Measurements from ENCODE around the gene CMIP.
A peak's percentile ranks its signal among the peaks of the same experiment; 100 is the strongest.

Gene CMIP

DNA sequence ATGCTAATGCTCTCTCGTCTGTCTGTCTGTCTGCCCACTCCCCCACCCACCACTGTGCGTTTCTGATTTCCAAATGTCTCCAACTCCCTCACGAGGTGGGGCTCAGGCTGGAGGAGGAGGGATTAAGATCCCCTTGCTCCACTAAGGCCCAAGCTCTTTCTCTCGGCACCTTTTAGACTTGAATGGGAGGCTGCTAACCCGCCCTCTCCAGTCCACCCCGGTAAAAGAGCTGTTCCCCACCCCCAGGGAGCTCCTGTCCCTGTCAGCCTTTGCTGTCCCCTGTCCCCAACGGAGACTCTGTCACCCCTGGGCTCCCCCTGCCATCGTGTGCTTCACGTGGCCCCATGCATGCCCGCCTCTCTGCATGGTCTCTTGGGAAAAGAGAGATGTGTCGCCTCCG lies 266.0 kb downstream of the CMIP start:
- DNase-seq (ENCODE audit: low read depth in 2 of 2, low spot score in 1 of 2) = no peak

GRCh38 chr16:81711657-81712319 lies 267.2 kb downstream of the CMIP start:
- no peak for DNase-seq (ENCODE audit: low read depth in 2 of 2, low spot score in 1 of 2)

DNA sequence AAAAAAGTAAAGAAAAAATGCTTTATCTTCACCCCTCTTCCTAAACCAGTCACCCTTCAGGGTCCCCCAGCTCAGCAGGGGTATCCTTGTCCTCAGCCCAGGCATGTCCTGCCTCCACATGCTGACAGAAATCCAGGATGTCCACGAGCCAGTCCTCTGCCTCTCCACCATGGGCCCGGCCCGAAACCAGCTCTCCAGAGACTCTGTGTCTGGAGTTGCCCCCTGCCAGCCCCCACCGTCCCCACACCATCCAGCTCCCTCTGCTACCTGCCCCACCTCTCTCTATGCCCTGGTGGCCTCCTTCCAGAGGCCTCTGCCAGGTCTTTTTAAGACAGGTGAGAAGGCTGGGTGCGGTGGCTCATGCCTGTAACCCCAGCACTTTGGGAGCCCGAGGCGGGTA lies 268.1 kb downstream of the CMIP start:
- DNase-seq (ENCODE audit: low read depth in 2 of 2, low spot score in 1 of 2) = no peak

DNA sequence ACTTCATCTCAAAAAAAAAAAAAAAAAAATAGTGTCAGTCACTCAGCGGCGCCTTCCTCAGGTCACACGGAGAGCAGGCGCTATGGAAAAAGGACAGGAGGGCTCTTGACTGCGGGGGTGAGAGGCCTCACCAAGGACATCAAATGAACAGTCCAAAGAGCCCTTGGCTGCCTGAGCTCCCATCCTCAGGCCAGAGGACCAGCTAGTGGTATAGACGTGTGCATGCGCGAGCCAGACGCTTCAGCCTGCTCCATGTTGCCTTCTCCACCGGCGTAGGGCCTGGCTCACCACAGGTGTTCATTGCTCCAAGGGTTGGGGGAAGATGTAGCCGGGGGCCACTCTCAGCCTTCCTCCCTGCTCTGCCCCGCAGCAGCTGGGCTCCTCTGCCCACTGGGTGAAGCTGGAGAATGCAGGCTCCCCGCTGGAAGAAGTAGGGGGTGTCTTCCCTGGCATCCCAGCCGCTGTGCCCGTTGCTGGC lies 268.7 kb downstream of the CMIP start:
- no peak for DNase-seq (ENCODE audit: low read depth in 2 of 2, low spot score in 1 of 2)

- no peak for DNase-seq (ENCODE audit: low read depth in 2 of 2, low spot score in 1 of 2)
Observed at GRCh38 chr16:81713796-81714195, 269.2 kb downstream of the CMIP start.

DNA sequence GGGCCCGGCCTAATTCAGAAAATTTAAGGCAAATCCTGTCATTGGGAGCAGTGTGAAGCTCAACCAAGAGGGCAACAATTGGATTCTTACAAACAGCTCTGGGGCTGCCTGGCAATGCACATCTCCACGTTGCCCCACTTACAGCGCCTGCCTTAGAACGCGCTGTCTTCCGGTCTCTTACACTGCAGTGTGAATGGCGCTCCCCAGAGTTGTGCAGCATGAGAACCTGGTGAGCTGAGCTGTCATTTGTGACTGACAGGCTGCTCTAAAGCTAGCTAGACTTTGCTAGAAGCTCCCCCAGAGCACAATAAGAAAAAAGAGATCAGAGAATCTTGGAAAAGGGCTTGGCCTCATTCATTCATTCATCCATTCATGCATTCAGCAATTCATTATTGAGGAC lies 270.0 kb downstream of the CMIP start:
- DNase-seq (ENCODE audit: low read depth in 2 of 2, low spot score in 1 of 2) = no peak

DNA sequence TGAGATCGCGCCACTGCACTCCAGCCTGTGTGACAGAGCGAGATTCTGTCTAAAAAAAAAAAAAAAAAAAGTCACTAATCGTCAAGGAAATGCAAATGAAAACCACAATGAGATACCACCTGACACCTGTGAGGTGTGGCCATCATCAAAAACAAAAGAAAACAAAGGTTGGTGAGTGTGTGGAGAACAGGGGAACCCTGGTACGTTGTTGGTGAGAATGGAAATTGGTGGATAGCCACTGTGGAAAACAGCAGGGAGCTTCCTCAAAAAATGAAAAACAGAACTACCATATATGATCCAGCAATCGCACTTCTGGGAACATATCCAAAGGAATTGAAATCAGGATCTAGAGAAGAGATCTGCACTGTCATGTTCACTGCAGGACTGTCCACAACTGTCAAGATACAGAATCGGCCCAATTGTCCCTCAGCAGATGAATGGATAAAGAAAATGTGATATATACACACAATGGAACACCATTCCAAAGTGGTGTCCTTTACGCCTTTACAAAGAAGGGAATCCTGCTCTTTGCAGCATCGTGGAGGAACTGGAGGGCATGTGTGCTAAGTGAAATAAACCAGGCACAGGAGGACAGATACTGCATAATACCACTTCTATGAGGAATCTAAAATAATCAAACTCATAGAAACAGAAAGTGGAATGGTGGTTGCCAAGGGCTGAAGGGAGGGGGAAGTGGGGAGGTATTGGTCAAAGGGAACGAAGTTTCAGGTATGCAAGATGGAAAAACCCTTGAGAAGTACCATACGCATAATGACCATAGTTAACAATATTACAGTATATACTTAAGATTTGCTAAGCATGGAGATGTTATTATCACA lies 271.0 kb downstream of the CMIP start:
- no peak for DNase-seq (ENCODE audit: low read depth in 2 of 2, low spot score in 1 of 2)

GRCh38 chr16:81716478-81717225 lies 272.0 kb downstream of the CMIP start:
- DNase-seq (ENCODE audit: low read depth in 2 of 2, low spot score in 1 of 2) = no peak

DNA sequence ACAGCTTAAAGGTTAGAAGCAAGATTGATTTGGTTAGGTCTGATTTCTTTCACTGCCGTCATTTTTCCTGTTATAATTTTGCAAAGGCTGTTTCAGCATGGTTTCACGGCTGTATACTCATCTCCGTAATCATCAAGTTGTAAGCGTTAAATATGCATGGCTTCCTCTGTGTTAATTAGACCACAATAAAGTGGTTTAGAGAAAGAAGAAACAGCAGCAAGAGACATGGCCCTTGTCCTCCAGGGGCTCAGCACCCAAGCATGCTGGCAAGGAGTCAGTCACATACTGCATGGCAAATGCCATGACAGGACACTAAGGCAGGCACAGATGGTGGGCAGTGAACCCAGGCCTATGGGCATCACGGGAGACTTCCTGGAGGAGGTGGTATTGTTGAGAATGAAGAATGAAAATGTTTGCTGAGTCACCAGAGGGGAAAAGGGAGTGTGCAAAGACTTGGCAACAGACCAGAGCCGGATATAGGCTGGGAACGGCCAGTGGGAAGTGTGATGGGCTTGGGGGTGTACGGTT lies 273.1 kb downstream of the CMIP start:
- no peak for DNase-seq (ENCODE audit: low read depth in 2 of 2, low spot score in 1 of 2)

GRCh38 chr16:81718637-81719036 lies 274.0 kb downstream of the CMIP start:
- DNase-seq (ENCODE audit: low read depth in 2 of 2, low spot score in 1 of 2) = no peak

- no peak for DNase-seq (ENCODE audit: low read depth in 2 of 2, low spot score in 1 of 2)
Observed at GRCh38 chr16:81719993-81720392, 275.4 kb downstream of the CMIP start.

DNA sequence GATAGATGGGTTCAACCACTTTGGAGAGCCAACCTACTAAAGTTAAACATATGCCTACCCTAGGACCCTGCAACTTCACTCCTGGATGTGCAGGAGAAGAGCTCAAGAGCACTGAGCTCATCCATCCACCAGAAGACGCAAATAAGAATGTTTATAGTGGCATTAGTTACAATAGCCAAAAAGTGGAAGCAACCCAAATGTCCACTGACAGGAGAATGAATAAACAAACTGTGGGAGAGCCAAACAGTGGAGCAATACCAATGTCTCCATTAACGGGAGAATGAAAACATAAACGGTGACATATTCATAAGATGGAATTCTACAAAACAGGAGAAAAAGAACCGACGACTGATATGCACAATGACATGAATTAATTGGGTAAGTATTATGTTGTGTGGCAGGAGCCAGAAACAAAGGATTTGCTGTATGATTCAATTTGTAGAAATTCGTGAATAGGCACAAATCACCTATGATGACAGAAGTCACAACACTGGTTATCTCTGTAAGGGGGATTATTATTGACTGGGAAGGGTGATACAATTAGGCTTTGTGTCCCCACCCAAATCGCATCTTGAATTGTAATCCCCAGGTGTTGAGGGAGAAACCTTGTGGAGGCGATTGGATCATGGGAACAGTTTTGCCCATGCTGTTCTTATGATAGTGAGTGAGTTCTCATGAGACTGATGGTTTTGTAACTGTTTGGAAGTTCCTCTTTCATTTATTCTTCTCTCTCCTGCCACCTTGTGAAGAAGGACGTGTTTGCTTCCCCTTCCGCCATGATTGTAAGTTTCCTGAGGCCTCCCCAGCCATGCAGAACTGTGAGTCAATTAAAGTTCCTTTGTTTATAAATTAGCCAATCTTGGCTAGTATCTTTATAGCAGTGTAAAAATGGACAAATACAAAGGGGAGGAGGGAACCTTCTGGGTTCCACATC lies 276.6 kb downstream of the CMIP start:
- DNase-seq (ENCODE audit: low read depth in 2 of 2, low spot score in 1 of 2) = no peak

GRCh38 chr16:81723098-81723723 lies 278.6 kb downstream of the CMIP start:
- DNase-seq (ENCODE audit: low read depth in 2 of 2, low spot score in 1 of 2) = no peak

GRCh38 chr16:81728435-81728834 lies 283.8 kb downstream of the CMIP start:
- DNase-seq (ENCODE audit: low read depth in 2 of 2, low spot score in 1 of 2) = no peak

- DNase-seq (ENCODE audit: low read depth in 2 of 2, low spot score in 1 of 2) = no peak
Observed at GRCh38 chr16:81729451-81729850, 284.8 kb downstream of the CMIP start.

DNA sequence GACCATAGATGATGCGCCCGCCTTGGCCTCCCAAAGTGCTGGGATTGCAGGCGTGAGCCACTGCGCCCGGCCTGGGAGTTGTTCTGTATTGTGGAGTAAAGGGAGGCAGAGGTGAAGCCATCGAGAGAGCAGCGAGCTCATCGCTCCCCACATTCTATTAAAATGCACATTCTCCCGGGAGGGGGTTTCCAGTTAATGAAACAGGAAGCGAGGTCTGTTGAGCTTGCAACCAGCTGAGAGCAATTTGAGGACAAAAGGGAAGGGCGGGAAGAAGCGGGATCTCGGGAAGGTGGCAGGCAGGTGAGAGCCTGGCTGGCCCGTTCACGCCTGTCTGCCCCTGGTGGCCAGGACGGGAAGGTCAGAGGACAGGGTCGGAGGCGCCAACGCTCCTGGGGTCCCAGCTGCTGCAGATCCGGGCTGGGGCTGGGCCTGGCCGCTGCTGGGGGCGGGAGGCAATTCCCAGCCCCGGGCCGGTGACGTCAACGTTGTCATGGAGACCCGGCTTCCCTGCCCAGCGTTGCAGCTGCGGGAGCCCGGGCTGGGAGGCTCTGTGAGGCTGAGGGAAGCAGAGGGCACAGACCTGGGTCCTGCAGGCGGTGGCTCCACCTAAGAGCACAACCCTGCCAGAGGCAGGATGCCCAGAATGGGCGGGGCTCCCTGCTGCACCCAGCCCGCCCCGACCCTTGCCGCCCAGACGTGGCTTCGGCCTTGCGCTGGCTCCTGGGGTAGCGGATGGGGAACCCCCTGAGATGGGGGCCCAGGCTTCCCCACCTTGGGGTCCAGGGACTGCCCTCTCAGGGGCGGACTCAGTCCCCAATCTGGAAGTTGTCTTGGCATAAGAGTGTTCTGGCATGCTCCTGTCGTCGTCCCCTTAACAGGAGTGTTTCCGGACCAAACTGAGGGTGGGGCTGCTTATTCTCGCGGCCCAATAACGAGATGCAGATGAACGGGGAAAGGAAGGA lies 285.8 kb downstream of the CMIP start:
- peak in 1 of 2 donors; percentile 20 for DNase-seq (ENCODE audit: low read depth in 2 of 2, low spot score in 1 of 2)

GRCh38 chr16:81731649-81732048 lies 287.0 kb downstream of the CMIP start:
- no peak for DNase-seq (ENCODE audit: low read depth in 2 of 2, low spot score in 1 of 2)

GRCh38 chr16:81732699-81733098 lies 288.1 kb downstream of the CMIP start:
- DNase-seq (ENCODE audit: low read depth in 2 of 2, low spot score in 1 of 2) = no peak

DNA sequence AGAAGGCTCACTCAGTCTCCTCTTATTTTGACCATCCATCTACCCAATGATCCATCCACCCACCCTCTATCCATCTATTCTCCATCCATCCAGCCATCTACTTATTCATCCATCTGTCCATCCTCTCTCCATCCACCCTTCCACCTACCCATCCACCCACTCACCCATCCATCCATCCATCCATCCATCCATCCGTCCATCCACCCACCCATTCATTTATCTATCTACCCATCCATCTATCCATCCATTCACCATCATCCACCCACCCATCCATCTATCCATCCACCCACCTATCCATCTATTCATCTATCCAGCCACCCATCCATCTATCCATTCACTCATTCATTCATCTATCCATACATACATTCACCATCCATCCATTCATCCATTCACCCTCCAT lies 288.7 kb downstream of the CMIP start:
- no peak for DNase-seq (ENCODE audit: low read depth in 2 of 2, low spot score in 1 of 2)

Measured in stimulated activated CD8-positive, alpha-beta memory T cell treated with anti-CD3 and anti-CD28 coated beads, Interleukin-4, amount 100 ng/mL, for 4 hours (primary cell).